ENCODE data around the gene ANAPC4. TPM values are rescaled to one million over a fixed set of nuclear protein-coding genes. Genes with fewer than 3 reads are reported as not detected.

Gene ANAPC4
- total RNA-seq, 2 donors from 2014 or later = 41.7 to 46.4 TPM

- Histone ChIP-seq H3K27me3 (ENCODE audit: control insufficient read depth, insufficient read depth, low read length, poor library complexity, severe bottlenecking) (no peaks in the 10 kb centered on the region), H3K4me3 (ENCODE audit: low read length) (no peak overlapping the region), H3K36me3 (ENCODE audit: control insufficient read depth, insufficient read depth, low read length) (peaks cover 62% of the 10 kb centered on the region), H3K27ac (ENCODE audit: low read depth, low read length) (no peak overlapping the region), H3K9me3 (ENCODE audit: control insufficient read depth, low read length) (no peaks in the 10 kb centered on the region), H3K4me1 (ENCODE audit: control insufficient read depth, insufficient read depth, low read length) (no peaks in the 10 kb centered on the region), H3K9ac (ENCODE audit: extremely low read depth, low read length, poor library complexity, severe bottlenecking) (no peak overlapping the region)
- Mint-ChIP-seq H3K27me3 (ENCODE audit: insufficient read depth) (no peaks in the 10 kb centered on the region), H3K4me1 (no peaks in the 10 kb centered on the region), H3K27ac (no peak overlapping the region), H3K36me3 (ENCODE audit: low read depth) (peaks cover 62% of the 10 kb centered on the region), H3K9me3 (no peaks in the 10 kb centered on the region), H3K4me3 (no peak overlapping the region)
- TF ChIP-seq, protein P1, sequence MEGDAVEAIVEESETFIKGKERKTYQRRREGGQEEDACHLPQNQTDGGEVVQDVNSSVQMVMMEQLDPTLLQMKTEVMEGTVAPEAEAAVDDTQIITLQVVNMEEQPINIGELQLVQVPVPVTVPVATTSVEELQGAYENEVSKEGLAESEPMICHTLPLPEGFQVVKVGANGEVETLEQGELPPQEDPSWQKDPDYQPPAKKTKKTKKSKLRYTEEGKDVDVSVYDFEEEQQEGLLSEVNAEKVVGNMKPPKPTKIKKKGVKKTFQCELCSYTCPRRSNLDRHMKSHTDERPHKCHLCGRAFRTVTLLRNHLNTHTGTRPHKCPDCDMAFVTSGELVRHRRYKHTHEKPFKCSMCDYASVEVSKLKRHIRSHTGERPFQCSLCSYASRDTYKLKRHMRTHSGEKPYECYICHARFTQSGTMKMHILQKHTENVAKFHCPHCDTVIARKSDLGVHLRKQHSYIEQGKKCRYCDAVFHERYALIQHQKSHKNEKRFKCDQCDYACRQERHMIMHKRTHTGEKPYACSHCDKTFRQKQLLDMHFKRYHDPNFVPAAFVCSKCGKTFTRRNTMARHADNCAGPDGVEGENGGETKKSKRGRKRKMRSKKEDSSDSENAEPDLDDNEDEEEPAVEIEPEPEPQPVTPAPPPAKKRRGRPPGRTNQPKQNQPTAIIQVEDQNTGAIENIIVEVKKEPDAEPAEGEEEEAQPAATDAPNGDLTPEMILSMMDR (conservative IDR thresholded peaks at IDR 0.05) = no peak
- no peak for DNase-seq
- WGBS, 2 experiments (ENCODE audit: insufficient coverage in 1 of 2, insufficient read length in 1 of 2) = 64% methylated on average over 2 of the region's 2 CpGs; no CpG with 5 or more reads in 1 of the 2 experiments
Measured at GRCh38 chr4:25383647-25384046, 6.6 kb downstream of the ANAPC4 start.

- 95% methylated on average over 2 of the region's 2 CpGs; no CpG with 5 or more reads in 1 of the 2 experiments for whole genome bisulfite sequencing, 2 experiments (ENCODE audit: insufficient coverage in 1 of 2, insufficient read length in 1 of 2)
- H3K27ac ChIP-seq (ENCODE audit: low read depth, low read length) = no peak overlapping the region
- peaks cover 71% of the 10 kb centered on the region for H3K36me3 ChIP-seq (ENCODE audit: control insufficient read depth, insufficient read depth, low read length)
- H3K4me1 Mint-ChIP-seq = no peaks in the 10 kb centered on the region
- H3K4me1 ChIP-seq (ENCODE audit: control insufficient read depth, insufficient read depth, low read length) = no peaks in the 10 kb centered on the region
- no peaks in the 10 kb centered on the region for H3K9me3 ChIP-seq (ENCODE audit: control insufficient read depth, low read length)
- no peak overlapping the region for H3K27ac Mint-ChIP-seq
- no peak overlapping the region for H3K4me3 Mint-ChIP-seq
- H3K27me3 Mint-ChIP-seq (ENCODE audit: insufficient read depth) = no peaks in the 10 kb centered on the region
- H3K27me3 ChIP-seq (ENCODE audit: control insufficient read depth, insufficient read depth, low read length, poor library complexity, severe bottlenecking) = no peaks in the 10 kb centered on the region
- H3K9ac ChIP-seq (ENCODE audit: extremely low read depth, low read length, poor library complexity, severe bottlenecking) = no peak overlapping the region
- no peaks in the 10 kb centered on the region for H3K9me3 Mint-ChIP-seq
- H3K4me3 ChIP-seq (ENCODE audit: low read length) = no peak overlapping the region
- H3K36me3 Mint-ChIP-seq (ENCODE audit: low read depth) = peaks cover 74% of the 10 kb centered on the region
- DNase-seq = no peak
- TF ChIP-seq, protein P1 (conservative IDR thresholded peaks at IDR 0.05) = no peak
Measured at GRCh38 chr4:25386926-25387325, 9.9 kb downstream of the ANAPC4 start.

- Histone ChIP-seq H3K9me3 (ENCODE audit: control insufficient read depth, low read length) (peaks cover 17% of the 10 kb centered on the region), H3K27me3 (ENCODE audit: control insufficient read depth, insufficient read depth, low read length, poor library complexity, severe bottlenecking) (no peaks in the 10 kb centered on the region), H3K4me1 (ENCODE audit: control insufficient read depth, insufficient read depth, low read length) (no peaks in the 10 kb centered on the region), H3K9ac (ENCODE audit: extremely low read depth, low read length, poor library complexity, severe bottlenecking) (no peak overlapping the region), H3K4me3 (ENCODE audit: low read length) (no peak overlapping the region), H3K27ac (ENCODE audit: low read depth, low read length) (no peak overlapping the region), H3K36me3 (ENCODE audit: control insufficient read depth, insufficient read depth, low read length) (peaks cover 86% of the 10 kb centered on the region)
- Mint-ChIP-seq H3K4me1 (no peaks in the 10 kb centered on the region), H3K9me3 (peaks cover 7% of the 10 kb centered on the region), H3K4me3 (no peak overlapping the region), H3K27ac (no peak overlapping the region), H3K36me3 (ENCODE audit: low read depth) (peaks cover 80% of the 10 kb centered on the region), H3K27me3 (ENCODE audit: insufficient read depth) (no peaks in the 10 kb centered on the region)
- no peak for DNase-seq
- 88 to 100% methylated on average over 2 to 3 of the region's 3 CpGs for WGBS, 2 experiments (ENCODE audit: insufficient coverage in 1 of 2, insufficient read length in 1 of 2)
- TF ChIP-seq, protein P1 (conservative IDR thresholded peaks at IDR 0.05) = no peak
Measured at GRCh38 chr4:25397305-25397704, 20.2 kb downstream of the ANAPC4 start.
